Ureter (tissue), 1 donor: Measurements from ENCODE around the gene AATK. TPM values are rescaled to one million over a fixed set of nuclear protein-coding genes. Genes with fewer than 3 reads are reported as not detected.

ENCODE experiments used
- DNase-seq: peaks from one replicate; pipeline ENCODE4 v3.0.0-alpha.2; 2020; ENCODE audit warnings: low spot score
- total RNA-seq: library from RNA; stranded (reverse); gene quantifications from one replicate; pipeline ENCODE4 v1.2.4, GENCODE V29; 2023
- donor health status: DM: yes; HTN: yes; CAD: no.

Gene AATK, protein sequence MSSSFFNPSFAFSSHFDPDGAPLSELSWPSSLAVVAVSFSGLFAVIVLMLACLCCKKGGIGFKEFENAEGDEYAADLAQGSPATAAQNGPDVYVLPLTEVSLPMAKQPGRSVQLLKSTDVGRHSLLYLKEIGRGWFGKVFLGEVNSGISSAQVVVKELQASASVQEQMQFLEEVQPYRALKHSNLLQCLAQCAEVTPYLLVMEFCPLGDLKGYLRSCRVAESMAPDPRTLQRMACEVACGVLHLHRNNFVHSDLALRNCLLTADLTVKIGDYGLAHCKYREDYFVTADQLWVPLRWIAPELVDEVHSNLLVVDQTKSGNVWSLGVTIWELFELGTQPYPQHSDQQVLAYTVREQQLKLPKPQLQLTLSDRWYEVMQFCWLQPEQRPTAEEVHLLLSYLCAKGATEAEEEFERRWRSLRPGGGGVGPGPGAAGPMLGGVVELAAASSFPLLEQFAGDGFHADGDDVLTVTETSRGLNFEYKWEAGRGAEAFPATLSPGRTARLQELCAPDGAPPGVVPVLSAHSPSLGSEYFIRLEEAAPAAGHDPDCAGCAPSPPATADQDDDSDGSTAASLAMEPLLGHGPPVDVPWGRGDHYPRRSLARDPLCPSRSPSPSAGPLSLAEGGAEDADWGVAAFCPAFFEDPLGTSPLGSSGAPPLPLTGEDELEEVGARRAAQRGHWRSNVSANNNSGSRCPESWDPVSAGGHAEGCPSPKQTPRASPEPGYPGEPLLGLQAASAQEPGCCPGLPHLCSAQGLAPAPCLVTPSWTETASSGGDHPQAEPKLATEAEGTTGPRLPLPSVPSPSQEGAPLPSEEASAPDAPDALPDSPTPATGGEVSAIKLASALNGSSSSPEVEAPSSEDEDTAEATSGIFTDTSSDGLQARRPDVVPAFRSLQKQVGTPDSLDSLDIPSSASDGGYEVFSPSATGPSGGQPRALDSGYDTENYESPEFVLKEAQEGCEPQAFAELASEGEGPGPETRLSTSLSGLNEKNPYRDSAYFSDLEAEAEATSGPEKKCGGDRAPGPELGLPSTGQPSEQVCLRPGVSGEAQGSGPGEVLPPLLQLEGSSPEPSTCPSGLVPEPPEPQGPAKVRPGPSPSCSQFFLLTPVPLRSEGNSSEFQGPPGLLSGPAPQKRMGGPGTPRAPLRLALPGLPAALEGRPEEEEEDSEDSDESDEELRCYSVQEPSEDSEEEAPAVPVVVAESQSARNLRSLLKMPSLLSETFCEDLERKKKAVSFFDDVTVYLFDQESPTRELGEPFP (N-terminal part only)
- total RNA-seq, result 3.4 TPM

DNA sequence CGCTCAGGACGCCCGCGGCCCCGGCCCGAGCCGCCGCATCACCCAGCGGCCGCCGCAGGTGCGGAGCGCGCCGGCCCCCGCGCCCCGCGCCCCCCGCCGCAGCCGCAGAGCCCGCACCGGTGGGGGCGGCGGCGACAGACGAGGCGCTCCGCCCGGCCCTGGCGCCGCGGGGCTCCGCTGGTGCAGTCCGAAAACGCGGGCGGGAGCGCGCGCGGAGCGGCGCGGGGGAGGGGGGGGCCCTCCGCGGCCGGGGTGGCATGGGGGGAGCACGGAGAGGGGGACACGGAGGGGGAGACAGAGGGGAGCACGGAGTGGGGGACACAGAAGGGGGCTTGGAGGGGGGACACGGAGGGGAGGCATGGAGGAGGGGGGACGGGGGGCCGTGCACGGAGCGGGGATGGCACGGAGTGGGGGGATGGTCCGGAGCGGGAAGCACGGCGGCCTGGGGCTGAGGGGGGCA lies at the start of gene AATK:
AATK (minus strand) TSS at position 189 of the 460 bp plus-strand sequence. CDS start 229 bp downstream, outside the sequence.
- no peak for DNase-seq

DNA sequence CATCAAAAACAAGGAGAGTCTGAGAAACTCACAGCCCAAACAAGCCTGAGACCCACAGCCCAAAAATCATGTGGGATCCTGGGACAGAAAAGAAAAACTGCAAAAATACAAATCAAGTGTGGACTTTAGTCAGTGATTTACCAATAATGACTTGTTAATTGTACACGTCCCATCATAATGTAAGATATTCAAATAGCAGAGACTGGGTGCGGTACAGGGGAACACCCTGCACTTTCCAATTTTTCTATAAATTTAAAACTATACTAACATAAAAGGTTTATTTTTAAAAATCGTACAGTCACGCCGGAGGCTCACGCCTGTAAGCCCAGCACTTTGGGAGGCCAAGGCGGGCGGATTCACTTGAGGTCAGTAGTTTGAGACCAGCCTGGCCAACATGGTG lies 48.0 kb upstream of the AATK start:
- DNase-seq, result no peak

GRCh38 chr17:81212365-81212764 lies 46.3 kb upstream of the AATK start:
- no peak for DNase-seq

GRCh38 chr17:81210868-81211267 lies 44.8 kb upstream of the AATK start:
- no peak for DNase-seq

DNA sequence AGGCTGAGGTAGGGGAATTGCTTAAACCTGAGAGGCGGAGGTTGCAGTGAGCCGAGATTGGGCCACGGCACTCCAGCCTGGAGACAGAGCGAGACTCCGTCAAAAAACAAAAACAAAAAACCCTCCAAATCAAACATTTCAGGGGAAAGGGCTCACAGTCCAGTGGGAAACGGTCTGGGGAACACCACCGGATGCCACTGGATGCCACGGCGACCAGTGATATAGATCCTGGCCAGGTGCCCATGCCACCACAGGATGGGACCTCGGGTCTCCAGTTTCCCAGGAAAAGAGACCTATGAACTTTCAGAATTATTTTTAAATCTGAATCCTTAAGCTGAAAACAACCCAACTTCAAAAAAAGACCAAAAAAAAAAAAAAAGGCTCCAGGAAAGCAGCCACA lies 44.4 kb upstream of the AATK start:
- DNase-seq, result no peak

- no peak for DNase-seq
Observed at GRCh38 chr17:81209141-81209540, 43.1 kb upstream of the AATK start.

- DNase-seq, result no peak
Observed at GRCh38 chr17:81208651-81209050, 42.6 kb upstream of the AATK start.

- no peak for DNase-seq
Observed at GRCh38 chr17:81207610-81208581, 41.9 kb upstream of the AATK start.

DNA sequence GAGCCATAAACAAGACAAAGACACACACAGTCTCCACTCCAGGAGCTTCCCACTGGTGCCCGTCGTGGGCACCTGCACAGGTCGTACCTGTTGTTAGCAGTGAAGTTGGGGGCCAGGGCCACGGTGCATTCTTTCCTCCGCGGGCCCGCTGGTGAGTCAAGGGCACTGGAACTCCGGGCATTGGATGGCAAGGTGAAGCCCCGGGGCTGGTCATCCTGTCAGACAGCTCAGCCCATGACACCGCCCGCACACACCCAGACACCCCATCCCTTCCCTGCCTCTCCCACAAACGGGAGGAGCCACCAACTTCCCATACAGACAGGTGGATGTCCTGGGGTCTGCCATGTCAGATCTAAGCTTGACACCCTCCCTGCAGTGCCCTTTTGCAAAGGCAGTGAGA lies 40.6 kb upstream of the AATK start:
- DNase-seq, result no peak

GRCh38 chr17:81206166-81206565 lies 40.1 kb upstream of the AATK start:
- DNase-seq, result no peak

- DNase-seq, result no peak
Observed at GRCh38 chr17:81204578-81204977, 38.6 kb upstream of the AATK start.

- no peak for DNase-seq
Observed at GRCh38 chr17:81203136-81203535, 37.1 kb upstream of the AATK start.

DNA sequence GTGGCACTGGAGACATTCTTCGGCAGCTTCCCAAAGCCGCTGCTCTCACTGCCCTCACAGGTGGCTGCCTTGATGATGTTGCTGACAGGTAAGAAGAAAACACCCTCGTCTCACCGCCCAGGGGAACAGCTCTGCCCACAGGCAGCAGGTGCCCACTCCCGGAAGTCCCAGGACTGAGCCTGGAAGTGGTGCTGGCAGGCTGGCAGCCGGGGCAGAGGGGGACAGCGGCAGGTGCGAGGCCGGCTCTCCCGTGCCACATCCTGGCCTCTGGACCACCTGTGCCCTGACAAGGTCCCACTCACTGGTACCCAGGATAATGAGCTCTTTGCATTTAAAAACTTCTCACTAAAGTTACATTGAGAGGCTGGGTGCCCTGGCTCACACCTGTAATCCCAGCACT lies 36.3 kb upstream of the AATK start:
- DNase-seq, result no peak

GRCh38 chr17:81200695-81201580 lies 34.9 kb upstream of the AATK start:
- DNase-seq, result peak; percentile 77

DNA sequence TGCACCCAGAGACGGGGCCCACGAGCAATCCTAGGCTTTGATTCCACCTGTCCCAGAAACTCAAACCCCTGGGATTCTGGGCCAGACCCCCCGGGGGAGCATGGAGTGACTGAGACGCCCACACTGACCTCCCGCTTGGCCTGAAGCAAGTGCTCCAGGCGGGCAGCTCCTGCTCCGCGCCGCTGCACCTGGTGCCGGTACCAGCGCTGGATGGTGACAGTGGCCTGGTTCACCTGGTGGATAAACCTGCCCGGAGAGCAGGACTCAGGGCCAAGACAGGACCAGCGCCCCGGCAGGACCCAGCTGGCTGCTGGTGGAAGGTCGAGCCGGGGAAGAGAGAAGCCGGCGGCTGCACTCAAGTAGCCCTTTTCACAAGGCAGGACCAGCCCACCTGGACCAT lies 34.2 kb upstream of the AATK start:
- DNase-seq, result no peak

- DNase-seq, result no peak
Observed at GRCh38 chr17:81199482-81199830, 33.4 kb upstream of the AATK start.

- DNase-seq, result no peak
Observed at GRCh38 chr17:81198826-81199481, 32.9 kb upstream of the AATK start.

- no peak for DNase-seq
Observed at GRCh38 chr17:81197831-81198490, 31.9 kb upstream of the AATK start.

DNA sequence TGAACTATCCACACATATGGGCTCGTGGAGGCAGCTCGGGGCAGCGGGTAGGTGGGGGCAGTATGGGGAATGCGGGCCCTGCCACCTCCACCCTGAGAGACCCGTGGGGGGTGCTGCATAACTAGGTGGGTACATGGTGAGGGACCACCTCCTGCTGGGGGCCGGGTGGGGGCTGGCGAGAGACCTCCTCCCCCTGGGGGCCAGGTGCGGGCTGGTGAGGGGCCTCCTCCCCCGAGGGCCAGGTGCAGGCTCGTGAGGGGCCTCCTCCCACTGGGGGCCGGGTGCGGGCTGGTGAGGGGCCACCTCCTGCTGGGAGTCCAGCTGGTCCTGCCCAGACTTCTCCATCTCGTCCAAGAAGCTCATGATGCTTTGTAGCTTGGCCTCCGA lies 31.4 kb upstream of the AATK start:
- DNase-seq, result no peak
